SU-DHL-6 (cell line): ENCODE results near the gene KLK12.

Source experiments
- EZH2phosphoT487 ChIP-seq: fragments of 200-600 bp; sonication (generic), shearing (Covaris generic); conservative IDR thresholded peaks from 2 replicates; pipeline ENCODE4 v1.6.1; 2018; ENCODE audit warnings: mild to moderate bottlenecking, antibody characterized with exemption, low read length, moderate library complexity, mixed read lengths
- TF ChIP-seq, protein P1 (sequence below): fragments of 200-600 bp; sonication (generic); IDR thresholded peaks from one replicate; pipeline ENCODE4 v1.5.1; 2017; ENCODE audit warnings: antibody characterized with exemption, mild to moderate bottlenecking, low read length, moderate library complexity; ENCODE audit not compliant: insufficient read depth, poor library complexity, severe bottlenecking

GRCh38 chr19:51031880-51032225 lies 2.9 kb downstream of the KLK12 start:
- TF ChIP-seq, protein P1, sequence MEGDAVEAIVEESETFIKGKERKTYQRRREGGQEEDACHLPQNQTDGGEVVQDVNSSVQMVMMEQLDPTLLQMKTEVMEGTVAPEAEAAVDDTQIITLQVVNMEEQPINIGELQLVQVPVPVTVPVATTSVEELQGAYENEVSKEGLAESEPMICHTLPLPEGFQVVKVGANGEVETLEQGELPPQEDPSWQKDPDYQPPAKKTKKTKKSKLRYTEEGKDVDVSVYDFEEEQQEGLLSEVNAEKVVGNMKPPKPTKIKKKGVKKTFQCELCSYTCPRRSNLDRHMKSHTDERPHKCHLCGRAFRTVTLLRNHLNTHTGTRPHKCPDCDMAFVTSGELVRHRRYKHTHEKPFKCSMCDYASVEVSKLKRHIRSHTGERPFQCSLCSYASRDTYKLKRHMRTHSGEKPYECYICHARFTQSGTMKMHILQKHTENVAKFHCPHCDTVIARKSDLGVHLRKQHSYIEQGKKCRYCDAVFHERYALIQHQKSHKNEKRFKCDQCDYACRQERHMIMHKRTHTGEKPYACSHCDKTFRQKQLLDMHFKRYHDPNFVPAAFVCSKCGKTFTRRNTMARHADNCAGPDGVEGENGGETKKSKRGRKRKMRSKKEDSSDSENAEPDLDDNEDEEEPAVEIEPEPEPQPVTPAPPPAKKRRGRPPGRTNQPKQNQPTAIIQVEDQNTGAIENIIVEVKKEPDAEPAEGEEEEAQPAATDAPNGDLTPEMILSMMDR = no peak
- no peak for TF ChIP-seq EZH2phosphoT487
